Sigmoid colon (tissue), 7 donors: Measurements from ENCODE around the gene MNAT1. TPM values are rescaled to one million over a fixed set of nuclear protein-coding genes. Genes with fewer than 3 reads are reported as not detected.

Experiments
- DNase-seq: peaks from one replicate; pipeline ENCODE4 v3.0.0-alpha.2; 2019
- H3K27ac ChIP-seq, 4 donors: fragments of 200-600 bp; sonication (generic); one replicate each; pipeline ENCODE4 v1.5.1; 2016 to 2019; ENCODE audit warnings: mild to moderate bottlenecking in 1 of 4
- H3K27me3 ChIP-seq, 3 donors: fragments of 200-600 bp; sonication (generic); one replicate each; pipeline ENCODE4 v1.5.1; 2019; ENCODE audit warnings: mild to moderate bottlenecking in 1 of 3
- H3K36me3 ChIP-seq, 4 donors: fragments of 200-600 bp; sonication (generic); one replicate each; pipeline ENCODE4 v1.5.1; 2016 to 2019
- H3K4me1 ChIP-seq, 4 donors: fragments of 200-600 bp; sonication (generic); one replicate each; pipeline ENCODE4 v1.5.1; 2017 to 2019
- H3K4me3 ChIP-seq, 4 donors: fragments of 200-600 bp; sonication (generic); one replicate each; pipeline ENCODE4 v1.5.1; 2017 to 2019; ENCODE audit warnings: mild to moderate bottlenecking in 2 of 4, moderate library complexity in 1 of 4
- H3K9me3 ChIP-seq, 4 donors: fragments of 200-600 bp in 3 of 4; sonication (generic) in 3 of 4; one replicate each; pipeline versions ENCODE4 v1.5.1 to v1.6.1; 2013 to 2019
- CTCF ChIP-seq, 4 experiments: fragments of 450-650 bp in 3 of 4; fragments of 200-600 bp in 1 of 4; IDR thresholded peaks; one replicate each; pipeline ENCODE4 v1.5.1; 2016 to 2019; ENCODE audit warnings: antibody characterized with exemption in 4 of 4, mild to moderate bottlenecking in 3 of 4, moderate library complexity in 2 of 4
- EP300 ChIP-seq, 4 donors: sonication (generic); formaldehyde crosslinking; IDR thresholded peaks; one replicate each; pipeline ENCODE4 v1.6.1; 2017; ENCODE audit warnings: antibody characterized with exemption in 4 of 4
- POLR2A ChIP-seq, 2 donors: fragments of 450-650 bp; IDR thresholded peaks; one replicate each; pipeline ENCODE4 v1.6.1; 2016; ENCODE audit warnings: antibody characterized with exemption in 2 of 2, mild to moderate bottlenecking in 2 of 2, moderate library complexity in 2 of 2
- POLR2AphosphoS5 ChIP-seq, 4 donors: sonication (generic); formaldehyde crosslinking; IDR thresholded peaks; one replicate each; pipeline ENCODE4 v1.6.1; 2017; ENCODE audit warnings: antibody characterized with exemption in 4 of 4
- WGBS, 2 donors: extraction: QIAGEN DNeasy Blood & Tissue Kit; methylation state at CpG; one replicate each; pipeline ENCODE4 v1.1.7; 2013; 5-methylcytosine and 5-hydroxymethylcytosine counted together
- intact Hi-C: fragments of 100-400 bp; cut with DNase I; formaldehyde crosslinking; loops from one replicate; pipeline ENCODE4 v1.15.1; 2023
- polyA plus RNA-seq, 3 donors: library from polyadenylated mRNA; stranded (reverse); fragments of 200-250 nt; gene quantifications; one replicate each; pipeline ENCODE4 v1.2.3, GENCODE V29; 2013
- total RNA-seq, 4 donors: library from RNA; depleted of rRNA; stranded (reverse); fragments of >200 nt; gene quantifications; one replicate each; pipeline ENCODE4 v1.1.0, GENCODE V29; 2016
- donor health status: healthy with polysubstance abuse.
- donor health status: Bipolar disorder and iron deficiency.
- donor health status: healthy.

The MNAT1 gene
- total and polyA plus RNA-seq, 7 donors: 9.5 to 65.0 (median 22.4) TPM

GRCh38 chr14:60789656-60790055 lies 55.1 kb downstream of the MNAT1 start:
- 95 to 100% methylated on average over 1 of the region's 1 CpG for WGBS, 2 donors
- intact Hi-C loops: no loop called here
- DNase-seq: no peak
- Histone ChIP-seq H3K27me3 (no peaks in the 10 kb centered on the region), H3K4me1 (no peaks in the 10 kb centered on the region), H3K9me3 (no peaks in the 10 kb centered on the region), H3K27ac (no peak overlapping the region), H3K36me3 (peaks cover 0 to 5% (median 0%) of the 10 kb centered on the region in 4 donors), H3K4me3 (no peak overlapping the region)
- TF ChIP-seq EP300 (IDR thresholded peaks at IDR 0.05) (no peak), CTCF (IDR thresholded peaks at IDR 0.05) (no peak)

- WGBS, 2 donors: 57 to 86% methylated on average over 1 of the region's 1 CpG
- intact Hi-C loops: no loop called here
- Histone ChIP-seq H3K36me3 (peaks cover 0 to 5% (median 0%) of the 10 kb centered on the region in 4 donors), H3K27ac (no peak overlapping the region), H3K9me3 (no peaks in the 10 kb centered on the region), H3K27me3 (no peaks in the 10 kb centered on the region), H3K4me1 (no peaks in the 10 kb centered on the region), H3K4me3 (no peak overlapping the region)
- no peak for DNase-seq
- no peak for TF ChIP-seq POLR2AphosphoS5 (IDR thresholded peaks at IDR 0.05)
- TF ChIP-seq CTCF (IDR thresholded peaks at IDR 0.05): no peak
- no peak for TF ChIP-seq POLR2A (IDR thresholded peaks at IDR 0.05)
- TF ChIP-seq EP300 (IDR thresholded peaks at IDR 0.05): no peak
Measured at GRCh38 chr14:60790850-60791249, 56.3 kb downstream of the MNAT1 start.

- Histone ChIP-seq H3K27ac (no peak overlapping the region), H3K36me3 (no peaks in the 10 kb centered on the region), H3K27me3 (no peaks in the 10 kb centered on the region), H3K4me3 (no peak overlapping the region), H3K4me1 (no peaks in the 10 kb centered on the region), H3K9me3 (no peaks in the 10 kb centered on the region)
- no peak for DNase-seq
- intact Hi-C loops: no loop called here
- no peak for TF ChIP-seq POLR2A (IDR thresholded peaks at IDR 0.05)
- TF ChIP-seq CTCF (IDR thresholded peaks at IDR 0.05): no peak
Measured at GRCh38 chr14:60796434-60796833, 61.9 kb downstream of the MNAT1 start.

GRCh38 chr14:60800409-60800808 lies 65.8 kb downstream of the MNAT1 start:
- Histone ChIP-seq H3K27ac (no peak overlapping the region), H3K9me3 (no peaks in the 10 kb centered on the region), H3K4me3 (no peak overlapping the region), H3K36me3 (no peaks in the 10 kb centered on the region), H3K4me1 (no peaks in the 10 kb centered on the region), H3K27me3 (no peaks in the 10 kb centered on the region)
- 96 to 99% methylated on average over 2 of the region's 2 CpGs for WGBS, 2 donors
- no peak for DNase-seq
- no peak for TF ChIP-seq CTCF (IDR thresholded peaks at IDR 0.05)
- no peak for TF ChIP-seq POLR2AphosphoS5 (IDR thresholded peaks at IDR 0.05)
- no peak for TF ChIP-seq POLR2A (IDR thresholded peaks at IDR 0.05)
- no peak for TF ChIP-seq EP300 (IDR thresholded peaks at IDR 0.05)
- intact Hi-C loops: no loop called here

GRCh38 chr14:60803871-60804270 lies 69.3 kb downstream of the MNAT1 start:
- intact Hi-C loops: no loop called here
- H3K9me3 ChIP-seq: no peaks in the 10 kb centered on the region
- H3K4me3 ChIP-seq: no peak overlapping the region
- TF ChIP-seq CTCF (IDR thresholded peaks at IDR 0.05) (no peak), POLR2AphosphoS5 (IDR thresholded peaks at IDR 0.05) (no peak), POLR2A (IDR thresholded peaks at IDR 0.05) (no peak), EP300 (IDR thresholded peaks at IDR 0.05) (no peak)
- peaks cover 0 to 6% (median 0%) of the 10 kb centered on the region in 4 donors for H3K36me3 ChIP-seq
- no peaks in the 10 kb centered on the region for H3K4me1 ChIP-seq
- H3K27me3 ChIP-seq: no peaks in the 10 kb centered on the region
- no peak overlapping the region for H3K27ac ChIP-seq
- WGBS, 2 donors: 67 to 93% methylated on average over 1 of the region's 1 CpG
- no peak for DNase-seq
